K562 (cell line): ENCODE measurements around the gene CCDC60.

Experiments used
- ARID2 ChIP-seq: fragments of 450-650 bp; IDR thresholded peaks from 2 replicates; pipeline ENCODE4 v1.6.1; 2017; ENCODE audit warnings: antibody characterized with exemption, mild to moderate bottlenecking
- CBFB ChIP-seq: sonication (generic); formaldehyde crosslinking; IDR thresholded peaks from 2 replicates; pipeline ENCODE4 v1.4.0; 2020; ENCODE audit warnings: mild to moderate bottlenecking, missing genetic modification reagents
- EZH2 ChIP-seq: IDR thresholded peaks from 2 replicates; pipeline ENCODE4 v1.6.1; 2012; ENCODE audit warnings: low read depth, mild to moderate bottlenecking, inconsistent platforms, low read length, borderline replicate concordance
- HDGF ChIP-seq: fragments of 450-650 bp; IDR thresholded peaks from 2 replicates; pipeline ENCODE4 v1.6.1; 2016
- JUN ChIP-seq, 2 experiments: sonication (generic) in 1 of 2; formaldehyde crosslinking in 1 of 2; IDR thresholded peaks; 2 replicates each; pipeline versions ENCODE4 v1.6.1 to v1.8.0; 2012 to 2022; ENCODE audit warnings: borderline replicate concordance in 2 of 2, mild to moderate bottlenecking in 2 of 2, improper control_type of control experiment in 1 of 2, low read depth in 1 of 2, low read length in 1 of 2, missing genetic modification reagents in 1 of 2
- MEF2A ChIP-seq: IDR thresholded peaks from 2 replicates; pipeline ENCODE4 v1.6.1; 2011; ENCODE audit warnings: low read depth, mild to moderate bottlenecking, low read length, moderate library complexity; ENCODE audit not compliant: control insufficient read depth
- TFAM ChIP-seq: fragments of 250-450 bp; sonication (Bioruptor Pico); conservative IDR thresholded peaks from 2 replicates; pipeline ENCODE4 v1.5.0; 2021; ENCODE audit warnings: mild to moderate bottlenecking, moderate library complexity
- ZNF124 ChIP-seq: sonication (generic); formaldehyde crosslinking; IDR thresholded peaks from 2 replicates; pipeline ENCODE4 v1.8.1; 2022; ENCODE audit warnings: missing genetic modification reagents
- ZNF354B ChIP-seq: fragments of 250-450 bp; sonication (Bioruptor Pico); IDR thresholded peaks from 2 replicates; pipeline ENCODE4 v1.4.0; 2020
- ZSCAN29 ChIP-seq: fragments of 450-650 bp; IDR thresholded peaks from 2 replicates; pipeline ENCODE4 v1.6.1; 2017
- TF ChIP-seq, protein P1 (sequence below), 3 experiments: IDR thresholded peaks in 2 of 3; conservative IDR thresholded peaks in 1 of 3; 2 replicates each; pipeline ENCODE4 v1.5.1; 2011 to 2012; ENCODE audit warnings: low read length in 3 of 3, mild to moderate bottlenecking in 3 of 3, control low read depth in 2 of 3, improper control_type of control experiment in 1 of 3, inconsistent platforms in 1 of 3, low read depth in 1 of 3, mixed read lengths in 1 of 3, moderate library complexity in 1 of 3; ENCODE audit not compliant: insufficient read depth in 2 of 3
- TF ChIP-seq, protein P2 (sequence below): sonication (generic); formaldehyde crosslinking; IDR thresholded peaks from 2 replicates; pipeline ENCODE4 v1.8.1; 2022; ENCODE audit warnings: missing genetic modification reagents

DNA sequence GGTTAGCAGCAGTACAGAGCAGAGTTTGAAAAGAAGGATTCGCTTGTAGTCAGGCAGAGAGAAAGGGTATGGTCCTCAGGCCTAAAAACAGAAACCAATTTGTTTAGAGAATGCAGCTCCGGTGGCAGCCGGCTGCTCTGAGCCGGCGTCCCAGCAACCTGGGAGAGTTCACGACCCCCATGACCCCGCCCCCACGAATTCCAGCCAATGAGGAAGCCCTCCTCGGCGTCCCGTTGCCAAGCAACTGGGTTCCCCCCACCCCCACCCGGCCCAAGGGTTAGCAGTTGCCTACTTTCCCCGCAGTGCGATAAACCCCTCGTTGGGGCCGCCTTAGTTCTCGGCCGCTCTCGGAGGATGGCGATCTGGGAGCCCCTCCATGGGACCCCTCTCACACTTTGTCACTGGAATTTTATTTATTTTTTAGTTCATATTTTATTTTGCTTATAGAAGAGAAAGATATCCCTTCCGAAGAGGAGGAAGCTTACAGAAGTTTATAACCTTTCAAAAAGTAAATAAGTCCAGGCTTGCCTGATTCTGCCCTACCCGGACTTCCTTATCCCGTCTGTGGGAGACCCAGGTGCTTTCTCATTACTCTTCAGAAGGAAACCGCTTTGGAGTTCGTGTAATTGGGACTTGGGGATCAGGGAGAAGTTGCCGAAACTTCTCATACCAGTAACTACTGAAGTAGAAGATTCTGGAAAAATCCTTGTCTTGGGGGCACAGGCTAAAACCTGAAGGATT lies at the start of gene CCDC60:
- TF ChIP-seq, protein P1, sequence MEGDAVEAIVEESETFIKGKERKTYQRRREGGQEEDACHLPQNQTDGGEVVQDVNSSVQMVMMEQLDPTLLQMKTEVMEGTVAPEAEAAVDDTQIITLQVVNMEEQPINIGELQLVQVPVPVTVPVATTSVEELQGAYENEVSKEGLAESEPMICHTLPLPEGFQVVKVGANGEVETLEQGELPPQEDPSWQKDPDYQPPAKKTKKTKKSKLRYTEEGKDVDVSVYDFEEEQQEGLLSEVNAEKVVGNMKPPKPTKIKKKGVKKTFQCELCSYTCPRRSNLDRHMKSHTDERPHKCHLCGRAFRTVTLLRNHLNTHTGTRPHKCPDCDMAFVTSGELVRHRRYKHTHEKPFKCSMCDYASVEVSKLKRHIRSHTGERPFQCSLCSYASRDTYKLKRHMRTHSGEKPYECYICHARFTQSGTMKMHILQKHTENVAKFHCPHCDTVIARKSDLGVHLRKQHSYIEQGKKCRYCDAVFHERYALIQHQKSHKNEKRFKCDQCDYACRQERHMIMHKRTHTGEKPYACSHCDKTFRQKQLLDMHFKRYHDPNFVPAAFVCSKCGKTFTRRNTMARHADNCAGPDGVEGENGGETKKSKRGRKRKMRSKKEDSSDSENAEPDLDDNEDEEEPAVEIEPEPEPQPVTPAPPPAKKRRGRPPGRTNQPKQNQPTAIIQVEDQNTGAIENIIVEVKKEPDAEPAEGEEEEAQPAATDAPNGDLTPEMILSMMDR (IDR thresholded peaks at IDR 0.05 in 2 of 3, conservative IDR thresholded peaks at IDR 0.05 in 1 of 3; ENCODE audit: insufficient read depth in 2 of 3, low read depth in 1 of 3, low read length in 3 of 3), result no peak
- TF ChIP-seq ARID2, result no peak
- TF ChIP-seq TFAM (CRISPR knock-in tag), result no peak
- TF ChIP-seq ZNF124 (CRISPR knock-in tag), result no peak
- TF ChIP-seq MEF2A, result no peak
- no peak for TF ChIP-seq JUN (IDR thresholded peaks at IDR 0.05; ENCODE audit: borderline replicate concordance, low read depth, low read length)
- no peak for TF ChIP-seq JUN (CRISPR knock-in tag; IDR thresholded peaks at IDR 0.05; ENCODE audit: borderline replicate concordance)
- TF ChIP-seq HDGF, result no peak
- no peak for TF ChIP-seq CBFB
- no peak for TF ChIP-seq EZH2
- no peak for TF ChIP-seq ZNF354B (CRISPR knock-in tag)
- TF ChIP-seq, protein P2, sequence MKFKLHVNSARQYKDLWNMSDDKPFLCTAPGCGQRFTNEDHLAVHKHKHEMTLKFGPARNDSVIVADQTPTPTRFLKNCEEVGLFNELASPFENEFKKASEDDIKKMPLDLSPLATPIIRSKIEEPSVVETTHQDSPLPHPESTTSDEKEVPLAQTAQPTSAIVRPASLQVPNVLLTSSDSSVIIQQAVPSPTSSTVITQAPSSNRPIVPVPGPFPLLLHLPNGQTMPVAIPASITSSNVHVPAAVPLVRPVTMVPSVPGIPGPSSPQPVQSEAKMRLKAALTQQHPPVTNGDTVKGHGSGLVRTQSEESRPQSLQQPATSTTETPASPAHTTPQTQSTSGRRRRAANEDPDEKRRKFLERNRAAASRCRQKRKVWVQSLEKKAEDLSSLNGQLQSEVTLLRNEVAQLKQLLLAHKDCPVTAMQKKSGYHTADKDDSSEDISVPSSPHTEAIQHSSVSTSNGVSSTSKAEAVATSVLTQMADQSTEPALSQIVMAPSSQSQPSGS, result no peak
- no peak for TF ChIP-seq ZSCAN29
